ENCODE measurements around the gene LSM3.

Gene LSM3

DNA sequence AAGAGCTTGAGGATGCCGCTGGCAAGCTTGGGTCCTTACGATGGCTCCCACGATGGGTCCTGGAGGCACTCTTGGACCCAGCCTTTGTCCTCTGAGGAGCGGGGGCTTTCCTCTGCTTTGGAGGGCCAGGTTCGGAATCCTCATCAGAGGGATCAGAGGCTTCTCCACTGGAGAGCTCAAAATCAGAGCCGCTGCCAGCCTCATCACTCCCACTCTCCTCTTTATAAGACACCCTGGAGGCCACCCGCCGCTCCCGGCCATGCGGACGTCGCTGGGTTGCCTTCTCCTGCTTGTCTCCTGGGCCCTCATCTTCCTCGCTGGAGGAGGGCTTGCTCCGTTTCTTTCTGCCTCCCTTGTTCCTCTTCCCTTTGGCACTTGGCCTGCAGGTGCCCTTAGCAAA, 20.2 kb upstream of the LSM3 start:
- DNase-seq: no peak

DNA sequence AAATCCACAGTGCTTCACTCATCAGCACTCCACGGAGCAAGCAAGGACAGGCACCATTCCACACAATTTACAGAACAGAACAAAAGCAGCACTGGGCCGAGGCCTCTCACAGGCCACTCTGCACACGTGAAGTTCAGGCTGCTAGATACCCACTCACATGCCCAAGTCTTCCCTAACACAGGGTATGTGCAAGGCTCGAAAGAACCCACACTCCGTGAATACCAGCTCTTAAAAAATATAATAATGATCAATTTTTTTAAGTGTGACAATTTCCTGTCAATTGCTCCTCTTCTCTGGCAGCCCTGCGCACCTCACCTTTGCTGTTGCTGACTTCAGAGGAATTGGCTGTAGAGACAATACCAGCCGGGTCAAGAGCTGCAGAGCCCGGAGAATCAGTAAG, 19.2 kb upstream of the LSM3 start:
- no peak for DNase-seq

DNA sequence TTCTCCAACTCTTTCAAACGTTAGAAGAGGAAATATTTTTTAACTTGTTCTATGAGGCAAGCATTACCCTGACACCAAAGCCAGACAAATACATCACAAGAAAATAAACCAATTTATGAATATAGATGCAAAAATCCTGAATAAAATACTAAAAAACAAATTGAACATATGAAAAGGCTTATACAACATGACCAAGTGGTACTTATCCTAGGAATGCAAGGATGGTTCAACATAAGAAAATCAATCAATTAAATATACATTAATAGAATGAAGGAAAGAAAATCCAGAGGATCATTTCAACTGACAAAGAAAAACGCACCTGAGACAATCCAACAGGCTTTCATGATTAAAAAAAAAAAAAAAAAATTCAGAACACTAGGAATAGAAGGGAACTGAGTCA, 17.3 kb upstream of the LSM3 start:
- no peak for DNase-seq

DNA sequence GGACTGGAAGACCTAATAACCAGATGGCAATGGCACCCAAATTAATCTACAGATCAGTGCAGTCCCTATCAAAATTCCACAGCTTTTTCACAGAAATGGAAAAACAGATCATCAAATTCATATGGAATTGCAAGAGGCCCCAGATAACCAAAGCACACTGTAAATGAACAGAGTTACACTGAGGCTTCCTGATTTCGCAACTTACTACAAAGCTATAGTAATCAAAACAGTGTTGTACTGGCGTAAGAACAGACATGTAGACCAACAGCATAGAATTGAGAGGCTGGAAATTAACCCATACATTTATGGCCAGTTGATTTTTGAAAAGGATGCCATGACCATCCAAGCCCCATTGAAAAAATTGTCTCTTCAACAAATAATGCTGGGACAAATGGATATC, 16.4 kb upstream of the LSM3 start:
- no peak for DNase-seq

DNA sequence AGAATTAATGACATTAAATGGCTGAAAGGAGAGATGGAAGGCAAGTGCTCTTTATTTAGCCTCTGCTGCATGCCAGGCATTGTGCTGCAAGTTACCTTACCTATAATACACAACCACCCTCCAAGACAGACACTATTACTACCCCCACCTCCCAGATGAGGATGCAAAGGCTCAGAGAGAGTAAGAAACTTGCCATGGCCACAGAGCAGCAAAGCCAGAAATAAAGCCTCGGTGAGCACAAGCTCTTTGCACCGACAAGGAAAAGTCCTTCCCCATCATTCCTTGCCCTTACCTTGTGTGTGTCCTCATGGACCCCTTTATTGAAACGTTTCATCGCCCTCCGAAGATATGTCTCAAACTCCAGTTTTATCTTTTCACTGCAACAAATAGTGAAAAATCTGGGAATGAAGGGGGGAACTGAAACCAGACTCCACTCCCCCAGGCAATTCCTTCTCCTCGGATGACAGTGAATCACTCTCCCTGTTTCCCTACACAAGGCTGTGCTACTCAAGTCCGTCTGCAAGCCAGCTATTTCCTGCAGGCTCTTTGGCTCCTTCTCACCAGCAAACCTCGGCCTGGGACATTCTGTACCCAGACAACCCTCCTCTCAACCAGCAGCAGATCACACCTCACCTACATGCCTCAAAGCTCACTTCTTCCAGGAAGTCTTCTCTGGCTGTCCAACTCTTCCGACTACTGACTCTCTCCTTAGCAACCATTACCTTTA, 11.6 kb upstream of the LSM3 start:
- DNase-seq: no peak

DNA sequence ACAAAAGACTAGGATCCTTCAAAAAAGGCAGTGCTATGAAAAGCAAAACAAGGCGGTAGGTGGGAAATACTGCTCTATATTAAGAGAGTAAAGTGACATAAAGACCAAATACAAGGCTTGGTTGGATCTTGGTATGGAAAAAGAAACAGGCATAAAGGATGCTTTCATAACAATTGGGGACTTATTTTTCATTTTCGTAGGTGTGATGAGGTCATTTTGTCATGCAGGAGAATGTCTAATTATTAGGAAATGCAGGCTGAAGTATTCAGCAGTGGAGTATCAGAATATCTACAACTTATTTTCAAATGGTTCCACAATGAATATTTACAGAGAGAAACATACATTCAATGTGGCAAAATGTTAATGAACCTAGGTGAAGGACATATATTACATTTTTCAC, 9.2 kb upstream of the LSM3 start:
- no peak for DNase-seq

DNA sequence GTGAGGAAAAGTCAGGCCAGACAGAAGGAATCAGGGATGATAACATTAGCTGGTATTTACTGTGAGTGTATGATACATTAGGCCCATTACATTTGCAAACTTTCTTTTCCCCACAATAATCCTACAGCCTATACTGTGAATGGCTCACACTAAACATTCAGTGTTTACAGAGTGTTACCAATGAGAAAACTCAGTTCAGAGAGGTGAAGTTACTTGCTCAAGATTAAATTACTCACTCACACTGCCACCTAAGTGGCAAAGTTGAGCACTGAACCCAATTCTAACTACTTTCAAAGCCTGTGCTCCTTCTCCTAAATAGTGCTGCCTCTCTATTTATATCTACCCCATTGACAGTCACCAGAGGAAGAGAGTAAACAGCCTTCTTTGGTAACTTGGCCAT, 8.7 kb upstream of the LSM3 start:
- no peak for DNase-seq

DNA sequence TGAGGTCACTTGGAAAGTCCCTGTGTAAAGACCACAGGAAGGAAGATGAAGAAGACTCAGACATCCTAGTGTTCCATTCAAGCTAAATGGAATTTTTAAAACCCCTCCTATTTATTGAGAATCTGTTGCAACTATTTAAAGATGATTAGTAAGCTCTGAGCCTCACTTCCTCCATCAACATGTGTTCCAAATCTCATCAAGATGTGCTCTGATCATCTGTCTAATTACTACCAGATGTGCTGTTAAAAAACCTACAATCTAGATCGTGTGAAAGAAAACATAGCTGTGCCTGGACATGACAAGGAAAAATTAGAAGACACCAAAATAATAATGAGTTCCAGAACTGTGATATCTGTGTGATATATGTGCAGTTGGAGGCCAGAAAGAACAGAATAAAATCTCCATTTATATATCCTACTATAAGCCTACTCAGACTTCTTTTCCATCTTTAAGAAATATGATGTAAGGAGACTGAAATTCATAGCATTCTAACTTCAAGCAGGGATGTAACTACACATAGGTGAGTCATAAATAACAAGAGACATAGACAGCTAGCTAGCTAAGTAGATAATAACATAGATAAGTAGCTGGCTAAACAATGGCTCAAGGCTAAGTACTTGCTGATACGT, 8.0 kb upstream of the LSM3 start:
- DNase-seq: no peak

DNA sequence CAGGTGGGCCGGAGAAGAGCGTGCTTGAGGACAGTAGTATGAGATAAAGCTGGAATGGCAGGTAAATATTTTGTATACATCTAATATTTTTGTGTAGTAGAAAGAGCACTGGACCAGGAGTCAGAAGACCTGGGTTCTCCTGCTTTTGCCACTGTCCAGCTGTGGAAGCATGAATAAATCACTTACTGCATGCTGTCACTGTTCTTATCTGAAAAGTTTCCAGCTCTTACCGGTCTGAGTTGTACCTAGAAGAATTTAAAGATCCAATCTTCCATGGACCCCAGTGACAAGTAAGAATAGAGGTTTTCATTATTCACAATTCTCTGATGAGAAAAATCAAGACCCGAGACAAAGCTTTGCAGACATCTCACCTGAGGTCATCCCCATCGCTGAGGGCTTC, 6.1 kb upstream of the LSM3 start:
- DNase-seq: no peak

DNA sequence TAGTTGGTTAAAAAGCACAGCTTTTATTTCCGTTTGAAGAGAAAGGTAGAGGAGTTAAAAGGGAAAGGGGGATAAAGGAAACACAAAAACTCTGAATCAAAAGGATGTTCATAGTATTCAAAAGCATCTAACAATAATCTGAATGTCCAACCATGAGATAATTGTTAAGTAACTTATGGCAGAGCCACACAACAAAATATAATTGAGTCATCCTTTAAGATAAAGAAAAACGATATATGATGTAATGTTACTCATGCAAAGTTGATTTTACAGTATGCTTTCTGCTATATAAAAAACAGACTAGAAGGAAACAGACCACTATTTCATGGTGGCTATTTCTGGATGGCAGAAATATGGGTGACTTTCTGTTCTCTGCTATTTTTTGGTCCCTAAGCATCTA, 4.1 kb upstream of the LSM3 start:
- DNase-seq: no peak

DNA sequence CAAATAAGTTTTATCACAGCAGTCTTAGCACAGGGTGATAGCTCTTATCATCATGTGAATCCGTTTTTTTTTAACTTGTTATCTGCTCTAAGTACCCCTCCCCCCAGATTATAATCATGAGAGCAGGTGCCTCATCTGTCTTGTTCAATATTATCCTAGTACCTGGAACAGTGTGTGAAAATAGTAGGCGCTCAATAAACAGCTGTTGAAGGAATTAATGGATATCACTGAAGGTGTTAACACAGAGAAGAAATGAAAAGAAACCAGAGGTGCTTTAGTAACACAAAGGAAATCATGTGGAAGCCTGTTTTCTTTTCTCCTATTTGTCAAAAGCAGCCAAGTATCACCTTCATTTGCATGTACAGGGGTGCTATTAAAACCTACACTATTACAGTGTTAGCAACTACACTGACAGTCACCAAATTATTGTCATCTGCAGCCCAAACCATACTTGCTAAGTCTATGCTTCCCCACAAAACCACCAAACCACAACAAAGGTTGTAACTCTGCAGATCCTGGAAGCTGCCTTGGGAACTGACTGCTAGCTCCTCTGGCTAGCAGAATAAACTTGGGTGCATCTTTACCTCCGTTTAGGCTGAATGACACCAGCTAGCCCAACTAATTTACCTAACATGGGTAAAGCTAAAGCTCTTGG, 3.1 kb upstream of the LSM3 start:
- no peak for DNase-seq

DNA sequence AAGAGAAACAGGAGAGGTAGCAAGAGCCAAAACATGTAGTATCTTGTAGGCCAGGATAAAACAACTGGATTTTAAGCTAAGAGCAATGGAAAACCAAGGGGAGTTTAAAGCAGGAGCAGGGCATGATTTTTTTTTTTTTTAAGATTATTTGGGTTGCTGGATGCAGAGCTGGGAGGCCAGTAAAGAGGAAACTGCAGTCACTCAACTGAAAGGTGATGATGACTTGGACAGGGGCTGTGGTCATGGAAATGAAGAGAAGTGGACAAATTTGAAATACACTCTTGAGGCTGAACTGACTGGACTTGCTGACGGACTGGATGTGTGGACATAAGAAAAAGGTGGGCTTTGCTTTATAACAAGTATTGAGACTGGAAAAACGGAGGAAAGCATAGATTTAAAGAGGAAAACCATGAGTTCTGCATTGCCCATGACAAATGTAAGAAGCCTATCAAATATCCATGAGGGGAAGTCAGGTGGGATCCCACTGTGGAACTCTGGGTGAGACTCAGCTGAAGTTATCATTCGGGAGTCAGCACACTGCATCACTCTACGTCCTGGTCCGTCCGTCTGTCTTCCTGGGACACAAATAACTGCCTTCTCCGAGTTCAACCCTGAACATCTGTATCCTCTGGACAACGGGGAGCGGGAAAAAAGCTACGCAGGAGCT, 904 bp upstream of the LSM3 start:
- no peak for DNase-seq

DNA sequence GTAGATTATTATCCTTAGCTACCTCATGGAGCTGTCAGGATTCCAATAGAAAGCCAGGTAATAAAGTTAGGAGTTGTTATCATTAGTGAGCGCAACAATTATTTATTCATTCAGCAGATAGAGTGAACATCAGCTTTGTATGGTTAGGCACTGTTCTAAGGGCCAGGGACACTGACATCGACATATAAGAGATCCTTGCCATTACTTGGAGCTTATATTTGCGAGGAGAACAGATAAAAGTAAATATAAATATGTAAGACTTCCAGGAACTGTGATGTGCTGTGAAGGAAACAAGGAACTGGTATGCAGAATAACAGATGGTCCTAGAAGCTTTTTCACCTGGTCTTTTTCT, 473 bp downstream of the LSM3 start:
- DNase-seq: no peak

DNA sequence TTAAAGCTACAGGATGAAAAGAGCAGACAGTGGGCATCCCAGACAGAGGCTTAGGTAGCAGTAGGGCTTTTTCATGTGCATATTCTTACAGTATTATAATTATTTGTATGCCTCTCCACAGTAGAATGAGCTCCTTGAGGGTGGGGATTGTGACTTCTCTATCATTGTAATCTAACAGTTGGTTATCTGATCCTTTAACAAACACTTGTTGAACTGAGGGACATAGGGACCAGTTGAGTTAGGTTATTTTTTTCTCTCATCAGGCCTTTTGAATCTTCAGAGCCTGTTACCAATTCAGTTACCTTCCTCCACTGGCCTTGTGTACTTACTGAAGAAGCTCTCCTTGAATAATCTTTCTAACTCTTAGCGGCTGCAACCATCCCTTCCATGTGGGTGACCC, 1.2 kb downstream of the LSM3 start:
- no peak for DNase-seq

DNA sequence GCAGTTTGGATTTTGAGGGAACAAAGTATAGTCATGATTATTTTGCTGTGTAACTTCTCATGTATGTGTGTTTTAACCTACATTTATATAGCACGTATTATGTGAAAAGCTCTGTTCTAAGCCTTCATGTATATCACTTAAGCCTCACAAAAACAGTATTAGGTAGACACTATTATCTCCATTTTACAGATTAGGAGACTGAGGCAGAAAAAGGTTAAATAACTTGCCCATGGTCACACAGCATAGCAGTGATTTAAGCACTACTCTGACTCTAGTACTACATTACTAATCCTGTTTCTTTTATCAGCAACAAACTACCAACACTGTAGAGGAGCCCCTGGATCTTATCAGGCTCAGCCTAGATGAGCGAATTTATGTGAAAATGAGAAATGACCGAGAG, 2.6 kb downstream of the LSM3 start:
- no peak for DNase-seq

DNA sequence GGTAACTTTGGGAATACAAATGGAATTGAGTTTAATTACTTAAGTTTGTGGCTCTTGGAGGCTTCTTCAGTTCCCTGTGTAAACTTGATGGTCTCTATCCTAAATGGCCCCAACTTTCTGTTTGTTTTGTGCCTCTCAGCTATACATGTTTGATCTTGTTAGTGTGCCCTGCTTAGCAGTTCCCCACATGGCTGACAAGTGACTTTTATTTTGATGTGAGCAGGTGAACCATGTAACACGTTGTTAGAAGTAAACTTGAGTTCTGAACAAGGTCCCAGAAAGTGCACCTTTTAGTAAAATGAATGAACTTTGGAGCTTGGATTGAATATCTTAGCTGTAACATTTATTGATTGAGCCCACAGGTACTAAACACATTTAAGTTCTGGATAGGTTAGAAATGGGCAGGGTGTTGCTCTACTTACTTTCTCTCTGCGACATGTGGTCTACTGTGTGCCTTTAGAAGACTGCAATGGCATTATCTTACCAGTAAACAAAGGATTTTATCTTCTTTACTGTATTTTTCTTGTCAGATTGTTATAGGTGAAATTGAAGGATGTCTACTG, 4.5 kb downstream of the LSM3 start:
- DNase-seq: no peak

DNA sequence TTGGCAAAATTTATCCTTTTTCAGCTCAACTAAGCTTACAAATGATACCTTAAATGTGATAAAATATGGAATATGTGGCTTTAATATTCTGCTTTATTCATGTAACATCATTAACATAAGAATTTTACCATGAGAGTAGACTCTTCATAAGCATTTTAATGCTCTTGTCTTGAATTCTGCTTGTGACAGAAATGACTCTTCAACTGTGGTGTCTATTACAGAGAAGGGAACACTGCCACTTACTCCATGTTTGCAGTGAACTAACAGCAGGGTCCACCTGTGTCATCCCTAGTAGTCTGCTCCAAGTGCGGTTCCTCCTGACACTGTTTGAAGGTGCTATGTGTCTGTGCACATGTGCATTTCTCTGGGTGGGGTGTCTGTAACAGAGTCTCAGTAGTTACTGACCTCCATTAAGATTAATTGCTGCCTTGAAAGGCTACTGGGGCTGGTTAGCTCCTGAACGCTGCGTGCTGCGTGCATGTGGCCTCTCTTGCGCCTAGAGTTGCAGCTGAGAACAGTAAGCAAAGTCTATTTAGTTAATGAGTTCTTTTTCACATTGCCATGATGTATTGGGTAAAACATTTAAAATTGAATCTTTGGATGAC, 8.3 kb downstream of the LSM3 start:
- DNase-seq: no peak

DNA sequence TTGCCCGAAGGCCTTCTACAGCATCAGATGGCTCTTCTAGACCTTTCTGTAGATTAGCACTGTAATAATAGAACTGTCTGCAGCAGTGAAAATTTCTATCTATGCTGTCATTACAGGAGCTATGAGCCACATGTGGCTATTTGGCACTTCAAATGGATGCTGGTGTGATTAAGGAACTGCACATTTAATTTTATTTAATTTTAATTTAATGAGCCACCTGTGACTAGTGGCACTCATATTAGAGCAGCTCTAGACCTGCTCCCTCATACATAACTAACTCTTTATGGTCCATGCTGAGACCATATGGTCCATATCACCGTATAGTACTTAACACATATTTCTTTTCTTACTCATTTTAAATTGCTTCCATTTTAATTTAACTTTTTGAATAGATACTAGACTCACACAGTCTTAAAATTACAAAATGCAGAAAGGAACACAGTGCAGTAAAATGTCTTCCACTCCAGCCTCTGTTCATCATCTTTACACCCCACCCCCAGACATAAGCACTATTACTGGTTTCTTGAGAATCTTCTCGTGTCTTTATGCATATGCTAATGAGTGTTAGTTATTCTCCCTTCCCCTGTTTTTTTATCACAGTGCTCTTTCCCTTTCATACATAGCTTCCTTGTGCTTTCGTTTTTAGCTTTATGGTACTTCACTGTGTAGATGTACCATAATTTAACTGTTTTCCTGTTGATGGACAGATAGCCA, 9.6 kb downstream of the LSM3 start:
- DNase-seq: no peak

DNA sequence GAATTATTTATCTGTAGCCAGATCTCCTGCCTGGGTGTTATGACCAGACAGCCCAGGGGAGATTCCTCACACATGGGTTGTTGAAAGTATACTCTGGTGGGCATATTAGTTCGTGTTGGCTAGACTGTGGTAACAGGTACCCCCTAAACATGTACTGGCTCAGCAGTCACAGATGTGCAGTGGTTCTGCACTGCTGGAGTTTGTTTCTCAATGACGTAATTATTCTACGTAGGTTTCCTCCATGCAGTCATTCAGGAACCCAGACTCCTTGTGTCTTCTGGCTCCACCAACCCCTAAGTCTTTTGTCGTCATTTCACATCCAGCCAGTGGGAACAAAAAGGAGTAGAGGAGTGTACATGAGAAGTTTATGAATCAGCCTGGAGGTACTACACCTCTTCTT, 16.2 kb downstream of the LSM3 start:
- DNase-seq: no peak

DNA sequence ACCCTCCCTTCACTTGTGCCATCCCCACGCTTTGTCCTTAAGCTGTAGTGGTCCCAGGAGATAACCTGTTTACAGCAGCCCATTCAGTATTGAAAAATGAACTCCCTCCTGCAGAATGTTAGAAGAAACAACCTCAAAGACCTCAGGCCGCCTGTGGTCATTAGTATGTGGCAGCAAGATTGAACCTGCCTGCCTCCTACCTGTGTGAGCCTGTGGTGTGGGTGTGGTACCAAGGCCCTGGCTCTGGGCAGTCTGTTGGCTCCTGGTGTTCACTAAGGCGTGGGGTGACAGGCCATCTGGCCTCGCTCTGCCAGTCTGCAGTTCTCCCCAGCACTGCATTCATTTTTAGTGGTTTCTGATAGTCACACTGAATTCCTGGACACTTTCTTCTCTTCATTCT, 21.0 kb downstream of the LSM3 start:
- no peak for DNase-seq

DNA sequence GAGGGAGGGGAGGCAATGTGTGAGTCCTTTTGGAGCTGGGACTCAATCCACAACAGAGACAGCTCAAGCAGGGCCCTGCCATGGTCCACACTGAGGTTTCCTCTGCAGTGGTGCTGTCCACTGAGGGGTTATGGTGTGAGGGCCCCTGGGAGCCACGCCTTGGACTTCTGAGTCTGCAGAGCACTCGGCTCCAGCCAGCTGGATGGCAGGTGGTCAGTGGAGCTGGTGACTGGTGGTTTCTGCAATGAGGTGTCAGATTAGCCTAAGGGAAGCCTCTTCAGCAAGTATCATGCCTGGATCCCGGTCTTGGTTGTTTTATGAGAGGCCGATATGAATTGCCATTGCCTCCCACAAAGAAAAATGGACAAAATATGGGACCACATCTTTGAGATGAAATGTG, 21.7 kb downstream of the LSM3 start:
- no peak for DNase-seq

DNA sequence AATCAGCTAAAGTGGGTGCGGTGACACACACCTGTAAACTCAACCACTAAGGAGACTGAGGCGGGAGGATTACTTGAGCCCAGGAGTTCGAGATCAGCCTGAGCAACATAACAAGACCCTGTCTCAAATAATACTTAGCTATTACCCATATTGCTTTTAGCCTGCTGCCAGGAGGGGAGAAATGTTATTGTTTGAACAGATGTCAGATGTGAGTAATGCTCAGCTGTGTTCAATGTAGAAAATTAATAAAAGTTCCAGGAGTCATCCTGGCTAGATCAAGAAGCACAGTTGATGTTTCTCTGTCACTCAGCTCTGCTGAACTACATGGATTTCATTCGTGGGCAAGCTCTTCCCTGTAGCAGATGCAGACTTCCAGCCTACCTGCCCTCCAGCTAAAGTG, 22.2 kb downstream of the LSM3 start:
- no peak for DNase-seq

Measured in NCI-H1436 (cell line).